OCI-LY3 (cell line): Measurements from ENCODE around the gene KCNMA1.

Experiments
- EZH2phosphoT487 ChIP-seq: fragments of 200-600 bp; shearing (Covaris generic); IDR thresholded peaks from 2 replicates; pipeline ENCODE4 v1.6.1; 2018; ENCODE audit warnings: antibody characterized with exemption, mixed run types, low read depth
- TF ChIP-seq, protein P1 (sequence below): fragments of 200-600, 300-600 bp; sonication (generic); IDR thresholded peaks from 2 replicates; pipeline ENCODE4 v1.5.1; 2014; ENCODE audit warnings: antibody characterized with exemption, low read length, low read depth

DNA sequence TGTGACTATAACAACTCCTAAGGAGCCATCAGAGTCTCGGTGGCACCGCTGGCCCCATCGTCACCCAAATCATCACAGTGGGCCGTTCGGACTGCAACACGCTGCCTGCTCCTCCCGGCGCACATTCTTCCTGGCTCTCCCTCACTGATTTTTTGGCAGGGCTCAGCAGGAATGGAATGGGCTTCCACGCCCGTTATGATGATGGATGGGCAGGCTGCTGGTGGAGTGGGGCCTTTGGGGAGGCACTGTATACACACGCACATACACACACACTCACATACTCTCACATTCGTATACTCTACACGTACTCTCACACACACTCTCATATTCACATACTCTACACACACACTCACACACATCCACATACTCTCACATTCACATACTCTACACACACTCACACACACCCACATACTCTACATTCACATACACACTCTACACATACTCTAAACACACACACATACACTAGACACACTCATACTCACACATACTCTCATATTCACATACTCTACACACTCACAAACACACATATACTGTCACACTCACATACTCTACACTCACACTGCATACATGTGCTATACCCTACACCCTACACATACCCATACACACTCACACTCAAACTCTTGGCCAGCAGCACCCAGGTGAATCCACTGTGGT, 99.8 kb downstream of the KCNMA1 start:
- TF ChIP-seq, protein P1, sequence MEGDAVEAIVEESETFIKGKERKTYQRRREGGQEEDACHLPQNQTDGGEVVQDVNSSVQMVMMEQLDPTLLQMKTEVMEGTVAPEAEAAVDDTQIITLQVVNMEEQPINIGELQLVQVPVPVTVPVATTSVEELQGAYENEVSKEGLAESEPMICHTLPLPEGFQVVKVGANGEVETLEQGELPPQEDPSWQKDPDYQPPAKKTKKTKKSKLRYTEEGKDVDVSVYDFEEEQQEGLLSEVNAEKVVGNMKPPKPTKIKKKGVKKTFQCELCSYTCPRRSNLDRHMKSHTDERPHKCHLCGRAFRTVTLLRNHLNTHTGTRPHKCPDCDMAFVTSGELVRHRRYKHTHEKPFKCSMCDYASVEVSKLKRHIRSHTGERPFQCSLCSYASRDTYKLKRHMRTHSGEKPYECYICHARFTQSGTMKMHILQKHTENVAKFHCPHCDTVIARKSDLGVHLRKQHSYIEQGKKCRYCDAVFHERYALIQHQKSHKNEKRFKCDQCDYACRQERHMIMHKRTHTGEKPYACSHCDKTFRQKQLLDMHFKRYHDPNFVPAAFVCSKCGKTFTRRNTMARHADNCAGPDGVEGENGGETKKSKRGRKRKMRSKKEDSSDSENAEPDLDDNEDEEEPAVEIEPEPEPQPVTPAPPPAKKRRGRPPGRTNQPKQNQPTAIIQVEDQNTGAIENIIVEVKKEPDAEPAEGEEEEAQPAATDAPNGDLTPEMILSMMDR = no peak
- TF ChIP-seq EZH2phosphoT487 = no peak
